Testis (tissue), 2 donors: Measurements from ENCODE around the gene FSIP2.

Experiments used
- POLR2A ChIP-seq: fragments of 450-650 bp; IDR thresholded peaks from one replicate; pipeline ENCODE4 v1.6.1; 2017; ENCODE audit warnings: antibody characterized with exemption, mild to moderate bottlenecking, moderate library complexity
- TF ChIP-seq, protein P1 (sequence below), 3 experiments: fragments of 450-650 bp in 2 of 3; fragments of 200-600 bp in 1 of 3; sonication (generic) in 1 of 3; IDR thresholded peaks; one replicate each; pipeline ENCODE4 v1.5.1; 2016 to 2019; ENCODE audit warnings: antibody characterized with exemption in 3 of 3, mild to moderate bottlenecking in 2 of 3, moderate library complexity in 1 of 3

- TF ChIP-seq, protein P1, sequence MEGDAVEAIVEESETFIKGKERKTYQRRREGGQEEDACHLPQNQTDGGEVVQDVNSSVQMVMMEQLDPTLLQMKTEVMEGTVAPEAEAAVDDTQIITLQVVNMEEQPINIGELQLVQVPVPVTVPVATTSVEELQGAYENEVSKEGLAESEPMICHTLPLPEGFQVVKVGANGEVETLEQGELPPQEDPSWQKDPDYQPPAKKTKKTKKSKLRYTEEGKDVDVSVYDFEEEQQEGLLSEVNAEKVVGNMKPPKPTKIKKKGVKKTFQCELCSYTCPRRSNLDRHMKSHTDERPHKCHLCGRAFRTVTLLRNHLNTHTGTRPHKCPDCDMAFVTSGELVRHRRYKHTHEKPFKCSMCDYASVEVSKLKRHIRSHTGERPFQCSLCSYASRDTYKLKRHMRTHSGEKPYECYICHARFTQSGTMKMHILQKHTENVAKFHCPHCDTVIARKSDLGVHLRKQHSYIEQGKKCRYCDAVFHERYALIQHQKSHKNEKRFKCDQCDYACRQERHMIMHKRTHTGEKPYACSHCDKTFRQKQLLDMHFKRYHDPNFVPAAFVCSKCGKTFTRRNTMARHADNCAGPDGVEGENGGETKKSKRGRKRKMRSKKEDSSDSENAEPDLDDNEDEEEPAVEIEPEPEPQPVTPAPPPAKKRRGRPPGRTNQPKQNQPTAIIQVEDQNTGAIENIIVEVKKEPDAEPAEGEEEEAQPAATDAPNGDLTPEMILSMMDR (IDR thresholded peaks at IDR 0.05), result no peak
- no peak for TF ChIP-seq POLR2A
Measured at GRCh38 chr2:185835974-185836373, 97.4 kb downstream of the FSIP2 start.
